HG02943 (cell line): ENCODE measurements around the gene TEX29.

ENCODE experiments used
- ATAC-seq: cut with Tn5 transposase; IDR thresholded peaks from one replicate; pipeline ENCODE4 v1.9.1; 2021; ENCODE audit warnings: mild to moderate bottlenecking, low read depth, moderate library complexity; ENCODE audit not compliant: unreplicated experiment

The TEX29 gene

GRCh38 chr13:111318386-111318785 is 2.1 kb upstream of the TEX29 start:
- ATAC-seq: no peak

- ATAC-seq: no peak
These were observed 921 bp upstream of the TEX29 start for GRCh38 chr13:111319521-111319920.

- ATAC-seq: no peak
These were observed 1.8 kb downstream of the TEX29 start for GRCh38 chr13:111322001-111322915.

GRCh38 chr13:111322916-111323331 is 2.5 kb downstream of the TEX29 start:
- ATAC-seq: no peak

- no peak for ATAC-seq
These were observed 3.1 kb downstream of the TEX29 start for GRCh38 chr13:111323549-111323948.

- no peak for ATAC-seq
These were observed 3.7 kb downstream of the TEX29 start for GRCh38 chr13:111323950-111324651.

- ATAC-seq: no peak
These were observed 4.3 kb downstream of the TEX29 start for GRCh38 chr13:111324736-111325135.

- no peak for ATAC-seq
These were observed 4.9 kb downstream of the TEX29 start for GRCh38 chr13:111325146-111325890.

- ATAC-seq: no peak
These were observed 5.6 kb downstream of the TEX29 start for GRCh38 chr13:111325941-111326620.

GRCh38 chr13:111326621-111326965 is 6.2 kb downstream of the TEX29 start:
- no peak for ATAC-seq

- ATAC-seq: no peak
These were observed 6.7 kb downstream of the TEX29 start for GRCh38 chr13:111326981-111327642.

- ATAC-seq: no peak
These were observed 7.5 kb downstream of the TEX29 start for GRCh38 chr13:111327730-111328573.

- ATAC-seq: no peak
These were observed 8.3 kb downstream of the TEX29 start for GRCh38 chr13:111328574-111329410.

- ATAC-seq: no peak
These were observed 9.2 kb downstream of the TEX29 start for GRCh38 chr13:111329641-111330040.

GRCh38 chr13:111330066-111330610 is 9.7 kb downstream of the TEX29 start:
- ATAC-seq: no peak

- no peak for ATAC-seq
These were observed 14.9 kb downstream of the TEX29 start for GRCh38 chr13:111335298-111335697.

GRCh38 chr13:111336666-111337065 is 16.2 kb downstream of the TEX29 start:
- ATAC-seq: no peak

- no peak for ATAC-seq
These were observed 16.8 kb downstream of the TEX29 start for GRCh38 chr13:111337206-111337605.
